ENCODE results near the gene DPAGT1.
A peak's percentile ranks its signal among the peaks of the same experiment; 100 is the strongest.
"Not testable (repeated sequence)": the region's sequence is repeated elsewhere in the genome, so short reads cannot be mapped to it uniquely, and the experiment has no call there.

The DPAGT1 gene
- total RNA-seq, result 17.7 to 20.3 reads per million in 2 donors

GRCh38 chr11:119101759-119102423, at the start of gene DPAGT1:
TSS of gene DPAGT1 (minus strand) at chr11:119101853. CDS start at chr11:119101655, 198 bp downstream.
- DNase-seq, result no peak

DNA sequence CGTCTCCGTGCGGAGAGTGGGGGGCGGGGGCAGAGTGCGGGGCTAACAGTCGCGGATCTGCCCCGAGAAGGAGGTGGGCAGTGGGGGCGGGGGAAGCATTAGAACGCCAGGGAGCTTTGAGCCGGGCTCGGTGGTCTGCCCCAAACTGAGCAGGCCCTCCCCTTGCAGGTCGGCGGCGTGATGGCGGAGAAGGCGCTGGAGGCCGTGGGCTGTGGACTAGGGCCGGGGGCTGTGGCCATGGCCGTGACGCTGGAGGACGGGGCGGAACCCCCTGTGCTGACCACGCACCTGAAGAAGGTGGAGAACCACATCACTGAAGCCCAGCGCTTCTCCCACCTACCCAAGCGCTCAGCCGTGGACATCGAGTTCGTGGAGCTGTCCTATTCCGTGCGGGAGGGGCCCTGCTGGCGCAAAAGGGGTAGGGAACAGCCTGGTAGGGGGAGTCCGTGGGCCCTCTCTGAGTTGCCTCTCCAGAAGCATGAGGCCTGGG, 48.2 kb upstream of the DPAGT1 start:
- DNase-seq, result no peak

DNA sequence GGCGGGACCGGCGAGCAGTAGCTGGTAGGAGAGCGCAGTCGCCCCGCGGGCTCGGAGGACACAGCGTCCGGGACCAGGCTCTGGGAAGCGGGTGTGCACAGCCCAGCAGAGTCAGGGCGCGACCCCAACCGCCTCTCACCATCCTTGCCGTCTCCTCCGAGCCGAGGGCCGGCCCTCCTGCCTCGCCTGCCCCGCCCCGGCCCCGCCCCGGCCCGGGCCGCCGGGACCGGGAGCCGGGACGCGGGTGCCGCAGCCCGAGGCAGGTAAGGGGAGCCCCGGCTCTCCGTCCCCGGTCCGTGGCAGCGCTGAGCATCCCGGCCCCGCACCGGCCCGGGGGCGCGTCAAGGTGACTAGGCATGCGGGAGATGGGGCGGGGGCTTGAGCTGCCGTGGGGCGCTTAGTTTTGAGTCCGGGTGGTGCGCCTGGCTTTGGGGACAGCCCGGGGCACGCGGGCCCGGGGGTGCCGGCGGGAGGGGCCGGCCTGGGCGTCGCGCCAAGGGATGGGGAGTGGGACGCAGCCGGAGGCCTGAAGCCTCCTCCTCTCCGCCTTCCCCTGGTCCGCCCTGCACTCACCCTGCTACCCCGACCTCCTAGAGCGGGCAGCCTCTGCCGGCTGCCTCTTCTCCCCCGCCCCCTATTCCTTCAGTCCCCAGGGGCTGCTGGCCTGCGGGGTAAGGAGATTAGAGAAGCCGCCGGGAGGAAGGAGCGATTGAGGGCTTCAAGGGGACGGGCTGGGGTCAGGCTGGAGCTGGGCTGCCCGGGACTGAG, 47.5 kb upstream of the DPAGT1 start, which contains the start of gene ABCG4:
Gene ABCG4, plus strand, starts transcription at position 35 of the 768 bp plus-strand sequence. CDS start 914 bp downstream, outside the sequence.
- DNase-seq, result peak; percentile 16

GRCh38 chr11:119148720-119149017, 47.0 kb upstream of the DPAGT1 start:
- DNase-seq, result no peak

DNA sequence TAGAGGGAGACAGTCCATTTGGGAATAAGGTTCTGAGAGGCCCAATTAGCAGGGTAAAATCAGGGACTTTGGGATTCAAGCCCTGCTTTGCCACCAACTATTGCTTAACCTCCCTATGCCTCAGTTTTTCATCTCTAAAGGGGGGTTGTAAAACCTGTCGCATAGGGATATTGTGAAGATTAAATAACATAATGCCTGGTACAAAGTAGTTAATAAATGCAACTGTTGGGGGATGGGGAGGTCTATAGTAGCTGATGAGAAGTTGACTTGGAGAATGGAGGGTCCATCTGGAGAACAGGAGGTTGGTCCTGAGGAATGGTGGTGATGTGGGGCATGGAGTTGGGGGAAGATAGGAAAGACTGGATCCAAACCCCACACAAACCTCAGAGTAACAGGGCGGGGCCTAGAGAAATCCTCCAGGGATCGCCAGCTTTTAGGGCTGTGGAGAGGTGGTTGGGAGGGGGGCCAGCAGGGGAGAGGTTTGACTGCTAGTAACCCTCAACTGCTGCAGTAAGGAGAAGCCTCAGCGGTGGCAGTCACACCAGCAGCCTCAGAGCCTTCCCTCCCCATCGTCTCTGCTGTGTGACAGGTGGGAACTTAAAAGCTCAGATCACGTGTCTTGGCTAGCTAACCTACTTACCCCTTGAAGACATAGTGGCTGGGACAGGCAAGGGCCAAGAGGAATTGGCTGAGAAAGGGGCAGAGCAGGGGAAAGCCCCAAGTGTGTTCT, 46.1 kb upstream of the DPAGT1 start:
- no peak for DNase-seq

DNA sequence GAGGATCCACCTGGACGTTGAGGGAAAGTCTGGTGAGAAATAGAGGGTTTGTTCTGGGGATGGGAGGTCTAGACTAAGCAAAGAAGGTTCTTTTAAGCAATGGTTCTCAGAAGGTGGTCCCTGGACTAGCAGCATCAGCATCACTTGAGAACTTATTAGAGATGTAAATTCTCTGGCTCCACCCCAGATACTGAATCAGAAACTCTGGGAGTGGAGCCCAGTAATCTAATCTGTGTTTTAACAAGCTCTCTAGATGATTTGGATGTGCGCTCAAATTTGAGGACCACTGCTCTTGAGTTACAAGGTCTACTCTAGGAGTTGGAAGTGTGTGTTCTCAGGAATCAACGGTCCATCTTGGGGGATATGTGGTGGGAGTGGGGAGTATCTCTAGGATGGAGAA, 43.9 kb upstream of the DPAGT1 start:
- DNase-seq, result no peak

GRCh38 chr11:119144825-119145486, 43.3 kb upstream of the DPAGT1 start:
- DNase-seq, result no peak

GRCh38 chr11:119139276-119139675, 37.6 kb upstream of the DPAGT1 start:
- not testable (repeated sequence) for DNase-seq

DNA sequence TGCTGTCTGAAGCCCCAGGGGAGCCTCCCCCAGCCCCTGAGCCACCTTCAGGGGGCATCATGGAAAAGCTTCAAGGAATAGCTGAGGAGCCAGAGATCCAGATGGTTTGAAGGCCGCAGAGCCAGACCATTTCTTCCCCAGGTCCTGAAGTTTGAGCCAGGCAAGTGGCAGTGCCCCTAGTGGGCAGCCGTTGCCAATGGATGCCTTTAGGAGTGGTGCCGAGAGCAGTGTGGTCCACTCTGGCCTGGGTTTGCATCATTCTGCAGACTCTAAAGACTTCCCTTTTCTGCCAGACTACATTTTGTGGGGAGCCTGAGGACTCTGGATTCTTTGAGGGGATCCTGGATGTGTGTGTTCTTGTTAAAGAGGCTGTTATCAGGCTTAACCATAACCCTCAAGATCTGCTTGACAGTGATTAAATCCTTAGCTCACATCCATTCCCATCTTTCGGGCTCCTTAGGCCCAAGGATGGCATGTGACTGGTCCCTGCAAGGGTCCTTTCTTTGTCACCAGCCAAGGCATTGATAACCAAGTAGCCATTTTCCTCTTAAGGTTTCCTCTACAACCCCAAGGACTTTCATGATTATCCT, 32.8 kb upstream of the DPAGT1 start:
- DNase-seq, result no peak

DNA sequence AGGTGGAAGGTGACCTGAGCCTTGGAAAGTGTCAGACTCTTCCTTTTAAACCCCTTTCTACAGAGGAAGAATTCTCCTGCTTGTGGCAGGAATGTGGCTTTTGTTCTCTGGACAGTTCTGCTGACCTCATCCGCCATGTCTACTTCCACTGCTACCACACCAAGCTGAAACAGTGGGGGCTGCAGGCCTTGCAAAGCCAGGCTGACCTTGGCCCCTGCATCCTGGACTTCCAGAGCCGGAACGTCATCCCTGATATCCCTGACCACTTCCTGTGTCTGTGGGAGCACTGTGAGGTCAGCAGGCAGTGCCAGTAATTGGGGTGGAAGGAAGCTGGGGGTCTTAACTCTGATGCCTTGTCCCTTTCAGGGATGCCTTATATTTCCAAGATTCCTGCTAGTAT, 29.0 kb upstream of the DPAGT1 start:
- DNase-seq, result no peak

GRCh38 chr11:119126675-119127268, 25.1 kb upstream of the DPAGT1 start:
- no peak for DNase-seq

DNA sequence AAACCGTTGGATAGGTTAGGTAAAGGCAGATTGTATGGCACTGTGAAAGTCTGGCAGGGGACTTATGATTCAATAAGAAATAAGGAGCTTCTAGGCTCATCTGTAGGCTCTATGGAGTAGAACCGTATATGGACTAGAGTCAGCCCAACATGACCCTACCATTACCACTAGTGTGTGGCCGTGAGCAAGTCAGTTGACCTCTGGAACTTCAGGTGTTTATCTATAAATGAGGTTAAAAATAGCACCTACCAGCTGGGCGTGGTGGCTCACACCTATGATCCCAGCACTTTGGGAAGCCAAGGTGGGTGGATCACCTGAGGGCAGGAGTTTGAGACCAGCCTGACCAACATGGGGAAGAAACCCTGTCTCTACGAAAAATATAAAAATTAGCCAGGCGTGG, 24.2 kb upstream of the DPAGT1 start:
- no peak for DNase-seq

- no peak for DNase-seq
Observed at GRCh38 chr11:119121811-119122124, 20.1 kb upstream of the DPAGT1 start.

GRCh38 chr11:119121008-119121810, 19.6 kb upstream of the DPAGT1 start, which contains the start of gene HINFP:
TSS of gene HINFP (plus strand) at chr11:119121580. CDS start at chr11:119126945, 5,365 bp downstream.
- peak; percentile 97 for DNase-seq

- no peak for DNase-seq
Observed at GRCh38 chr11:119120639-119121007, 19.0 kb upstream of the DPAGT1 start.

DNA sequence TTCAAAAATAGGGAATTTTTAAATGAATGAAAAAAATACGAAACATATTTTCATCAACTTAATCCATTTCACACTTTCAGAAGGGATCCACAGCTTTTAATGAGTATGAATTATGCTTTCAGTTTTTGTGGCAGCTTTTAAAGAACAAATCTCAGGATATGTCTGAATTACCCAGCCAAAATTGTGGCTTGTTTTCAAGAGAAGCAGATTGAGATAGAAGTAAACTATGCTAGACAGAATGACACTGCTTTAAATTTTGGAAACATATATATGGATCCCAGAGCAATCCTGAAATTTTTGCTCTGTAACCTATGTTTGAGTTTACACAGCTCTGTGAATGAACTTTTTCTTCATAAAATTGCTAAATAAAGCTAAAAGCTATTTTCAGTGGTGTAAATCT, 17.3 kb upstream of the DPAGT1 start:
- no peak for DNase-seq

GRCh38 chr11:119118227-119118626, 16.6 kb upstream of the DPAGT1 start:
- no peak for DNase-seq

- no peak for DNase-seq
Observed at GRCh38 chr11:119117004-119117706, 15.5 kb upstream of the DPAGT1 start.

GRCh38 chr11:119116601-119117000, 14.9 kb upstream of the DPAGT1 start:
- DNase-seq, result no peak

GRCh38 chr11:119116235-119116594, 14.6 kb upstream of the DPAGT1 start:
- DNase-seq, result no peak
